Central memory CD8-positive, alpha-beta T cell (primary cell): Measurements from ENCODE around the gene SMIM44.
A peak's percentile ranks its signal among the peaks of the same experiment; 100 is the strongest.
"Not testable (repeated sequence)": the region's sequence is repeated elsewhere in the genome, so short reads cannot be mapped to it uniquely, and the experiment has no call there.

Experiments used
- ATAC-seq: fragments of 150-1000 bp; cut with Tn5 transposase; replicated peaks from 2 replicates; pipeline ENCODE4 v1.10.0; 2022; ENCODE audit warnings: mild to moderate bottlenecking, moderate FRiP score, moderate number of reproducible peaks; ENCODE audit not compliant: poor library complexity, severe bottlenecking; ENCODE audit errors: extremely low read depth
- DNase-seq, 2 donors: peaks; one replicate each; pipeline ENCODE4 v3.0.0; 2021; ENCODE audit warnings: low spot score in 2 of 2
- H3K27ac Mint-ChIP-seq: one replicate; pipeline ENCODE4 v1.8.0; 2022; ENCODE audit warnings: low read depth, mild to moderate bottlenecking, moderate library complexity, mixed read lengths
- H3K27me3 Mint-ChIP-seq: one replicate; pipeline ENCODE4 v1.8.0; 2022; ENCODE audit warnings: mixed read lengths
- H3K36me3 Mint-ChIP-seq: one replicate; pipeline ENCODE4 v1.8.0; 2022; ENCODE audit warnings: mild to moderate bottlenecking, moderate library complexity, mixed read lengths; ENCODE audit not compliant: insufficient read depth
- H3K4me1 Mint-ChIP-seq: one replicate; pipeline ENCODE4 v1.8.0; 2022; ENCODE audit warnings: mixed read lengths
- H3K4me3 Mint-ChIP-seq: one replicate; pipeline ENCODE4 v1.8.0; 2022; ENCODE audit warnings: mild to moderate bottlenecking, moderate library complexity, mixed read lengths
- H3K9me3 Mint-ChIP-seq: one replicate; pipeline ENCODE4 v1.8.0; 2022; ENCODE audit warnings: mixed read lengths

Gene SMIM44

DNA sequence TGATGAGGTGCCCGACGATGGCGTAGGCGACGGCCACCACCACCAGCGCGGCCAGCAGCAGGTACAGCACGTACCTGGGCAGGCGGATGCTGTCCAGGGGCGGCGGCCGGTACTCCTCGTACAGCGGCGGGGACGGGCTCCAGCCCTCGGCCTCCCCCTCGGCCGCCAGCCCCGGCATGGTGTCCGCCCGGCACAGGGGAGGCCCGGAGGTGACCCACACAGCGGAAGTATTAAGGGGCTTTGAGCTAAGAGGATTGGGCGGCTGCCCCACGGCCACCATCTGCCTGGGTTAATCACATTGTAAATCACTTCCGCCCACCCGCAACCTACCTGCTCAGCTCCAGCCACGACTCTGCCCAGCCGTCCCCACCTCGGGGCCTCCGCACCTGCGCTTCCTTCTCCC is at the start of gene SMIM44:
Gene SMIM44, minus strand, starts transcription at position 216 of the 403 bp plus-strand sequence. Its CDS starts 38 bp downstream, at position 178.
- no peaks in the 10 kb centered on the region for H3K9me3 Mint-ChIP-seq
- ATAC-seq (no peak), DNase-seq (no peak)
- no peaks in the 10 kb centered on the region for H3K27me3 Mint-ChIP-seq
- H3K36me3 Mint-ChIP-seq = peaks cover 5% of the 10 kb centered on the region
- H3K27ac Mint-ChIP-seq = peak within 1 kb of the TSS; percentile 64
- H3K4me1 Mint-ChIP-seq = peaks cover 8% of the 10 kb centered on the region
- no peak within 1 kb of the TSS for H3K4me3 Mint-ChIP-seq

DNA sequence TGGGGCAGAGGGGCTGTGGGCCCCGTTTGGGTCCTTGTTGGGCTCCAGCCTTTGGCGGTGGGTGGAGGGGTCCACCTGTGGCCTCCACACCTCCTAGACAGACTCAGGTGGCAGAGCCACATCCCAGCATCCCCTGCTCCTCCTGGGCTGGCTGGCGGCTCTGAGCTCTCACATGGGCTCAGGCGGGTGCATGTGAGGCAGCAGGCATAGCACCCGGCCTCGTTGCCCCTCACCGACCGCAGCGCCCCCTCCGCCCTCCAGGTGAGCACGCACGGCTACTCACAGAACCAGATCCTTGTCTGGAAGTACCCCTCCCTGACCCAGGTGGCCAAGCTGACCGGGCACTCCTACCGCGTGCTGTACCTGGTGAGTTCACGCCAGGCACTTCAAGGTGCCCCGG is 49.8 kb upstream of the SMIM44 start:
- H3K27me3 Mint-ChIP-seq = no peaks in the 10 kb centered on the region
- no peak overlapping the region for H3K27ac Mint-ChIP-seq
- no peak for DNase-seq
- H3K36me3 Mint-ChIP-seq = peaks cover 30% of the 10 kb centered on the region
- no peaks in the 10 kb centered on the region for H3K4me1 Mint-ChIP-seq
- ATAC-seq = no peak
- no peak overlapping the region for H3K4me3 Mint-ChIP-seq
- no peaks in the 10 kb centered on the region for H3K9me3 Mint-ChIP-seq

DNA sequence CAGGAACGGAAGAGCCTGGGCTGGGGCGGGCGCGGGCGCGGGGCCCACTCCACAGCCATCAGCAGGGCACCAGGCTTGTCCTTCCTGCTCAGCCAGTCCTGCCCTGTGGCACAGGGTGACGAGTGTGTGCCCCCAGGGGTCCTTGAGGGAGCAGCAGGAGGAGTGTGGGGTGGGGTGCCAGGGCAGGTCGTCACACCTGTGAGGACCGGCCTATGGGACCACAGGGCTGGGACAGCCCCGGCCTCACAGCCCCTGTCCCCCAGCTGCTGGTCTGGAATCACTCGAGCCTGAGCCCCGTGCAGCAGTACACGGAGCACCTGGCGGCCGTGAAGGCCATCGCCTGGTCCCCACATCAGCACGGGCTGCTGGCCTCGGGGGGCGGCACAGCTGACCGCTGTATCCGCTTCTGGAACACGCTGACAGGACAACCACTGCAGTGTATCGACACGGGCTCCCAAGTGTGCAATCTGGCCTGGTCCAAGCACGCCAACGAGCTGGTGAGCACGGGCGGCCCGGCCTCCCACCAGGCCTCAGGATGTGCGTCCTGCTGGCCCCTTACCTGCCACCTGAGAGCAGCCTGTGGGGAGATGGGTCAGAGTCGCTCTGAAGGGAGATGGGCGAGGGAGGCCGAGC is 49.0 kb upstream of the SMIM44 start:
- ATAC-seq (no peak), DNase-seq (no peak)
- no peaks in the 10 kb centered on the region for H3K27me3 Mint-ChIP-seq
- H3K27ac Mint-ChIP-seq = no peak overlapping the region
- no peaks in the 10 kb centered on the region for H3K4me1 Mint-ChIP-seq
- H3K9me3 Mint-ChIP-seq = no peaks in the 10 kb centered on the region
- no peak overlapping the region for H3K4me3 Mint-ChIP-seq
- H3K36me3 Mint-ChIP-seq = peaks cover 30% of the 10 kb centered on the region

DNA sequence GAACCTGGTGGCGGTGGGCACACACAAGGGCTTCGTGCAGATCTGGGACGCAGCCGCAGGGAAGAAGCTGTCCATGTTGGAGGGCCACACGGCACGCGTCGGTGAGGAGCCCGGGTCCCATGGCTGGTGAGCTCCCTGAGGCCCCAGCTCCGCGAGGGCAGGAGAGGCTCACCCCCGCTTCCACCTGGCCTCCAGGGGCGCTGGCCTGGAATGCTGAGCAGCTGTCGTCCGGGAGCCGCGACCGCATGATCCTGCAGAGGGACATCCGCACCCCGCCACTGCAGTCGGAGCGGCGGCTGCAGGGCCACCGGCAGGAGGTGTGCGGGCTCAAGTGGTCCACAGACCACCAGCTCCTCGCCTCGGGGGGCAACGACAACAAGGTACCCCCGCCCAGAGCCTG is 48.5 kb upstream of the SMIM44 start:
- no peaks in the 10 kb centered on the region for H3K4me1 Mint-ChIP-seq
- ATAC-seq (no peak), DNase-seq (no peak)
- H3K4me3 Mint-ChIP-seq = no peak overlapping the region
- no peaks in the 10 kb centered on the region for H3K27me3 Mint-ChIP-seq
- no peak overlapping the region for H3K27ac Mint-ChIP-seq
- H3K9me3 Mint-ChIP-seq = no peaks in the 10 kb centered on the region
- peaks cover 28% of the 10 kb centered on the region for H3K36me3 Mint-ChIP-seq

DNA sequence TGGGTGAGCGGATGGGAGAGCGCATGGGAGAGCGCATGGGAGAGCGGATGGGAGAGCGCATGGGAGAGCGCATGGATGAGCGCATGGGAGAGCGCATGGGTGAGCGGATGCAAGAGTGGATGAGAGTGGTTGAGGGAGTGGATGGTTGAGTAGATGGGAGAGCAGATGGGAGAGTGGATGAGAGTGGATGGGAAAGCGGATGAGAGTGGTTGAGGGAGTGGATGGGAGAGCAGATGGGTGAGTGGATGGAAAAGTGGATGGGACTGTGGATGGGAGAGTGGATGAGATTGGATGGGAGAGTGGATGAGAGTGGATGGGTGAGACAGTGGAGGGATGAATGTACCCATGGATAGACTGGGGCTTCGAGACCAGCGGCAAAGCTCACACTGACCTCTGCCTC is 47.1 kb upstream of the SMIM44 start:
- H3K4me1 Mint-ChIP-seq = no peaks in the 10 kb centered on the region
- DNase-seq (no peak), ATAC-seq (no peak)
- no peaks in the 10 kb centered on the region for H3K27me3 Mint-ChIP-seq
- H3K27ac Mint-ChIP-seq = no peak overlapping the region
- peaks cover 27% of the 10 kb centered on the region for H3K36me3 Mint-ChIP-seq
- no peak overlapping the region for H3K4me3 Mint-ChIP-seq
- no peaks in the 10 kb centered on the region for H3K9me3 Mint-ChIP-seq

DNA sequence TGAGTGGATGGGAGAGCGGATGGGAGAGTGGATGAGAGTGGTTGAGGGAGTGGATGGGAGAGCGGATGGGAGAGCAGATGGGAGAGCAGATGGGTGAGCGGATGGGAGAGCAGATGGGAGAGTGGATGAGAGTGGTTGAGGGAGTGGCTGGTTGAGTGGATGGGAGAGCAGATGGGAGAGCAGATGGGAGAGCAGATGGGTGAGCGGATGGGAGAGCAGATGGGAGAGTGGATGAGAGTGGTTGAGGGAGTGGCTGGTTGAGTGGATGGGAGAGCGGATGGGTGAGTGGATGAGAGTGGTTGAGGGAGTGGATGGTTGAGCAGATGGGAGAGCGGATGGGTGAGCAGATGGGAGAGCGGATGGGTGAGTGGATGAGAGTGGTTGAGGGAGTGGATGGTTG is 46.1 kb upstream of the SMIM44 start:
- H3K4me1 Mint-ChIP-seq, H3K4me3 Mint-ChIP-seq, H3K27me3 Mint-ChIP-seq, H3K27ac Mint-ChIP-seq, DNase-seq, H3K9me3 Mint-ChIP-seq, ATAC-seq: not testable (repeated sequence)
- H3K36me3 Mint-ChIP-seq = peaks cover 28% of the 10 kb centered on the region

DNA sequence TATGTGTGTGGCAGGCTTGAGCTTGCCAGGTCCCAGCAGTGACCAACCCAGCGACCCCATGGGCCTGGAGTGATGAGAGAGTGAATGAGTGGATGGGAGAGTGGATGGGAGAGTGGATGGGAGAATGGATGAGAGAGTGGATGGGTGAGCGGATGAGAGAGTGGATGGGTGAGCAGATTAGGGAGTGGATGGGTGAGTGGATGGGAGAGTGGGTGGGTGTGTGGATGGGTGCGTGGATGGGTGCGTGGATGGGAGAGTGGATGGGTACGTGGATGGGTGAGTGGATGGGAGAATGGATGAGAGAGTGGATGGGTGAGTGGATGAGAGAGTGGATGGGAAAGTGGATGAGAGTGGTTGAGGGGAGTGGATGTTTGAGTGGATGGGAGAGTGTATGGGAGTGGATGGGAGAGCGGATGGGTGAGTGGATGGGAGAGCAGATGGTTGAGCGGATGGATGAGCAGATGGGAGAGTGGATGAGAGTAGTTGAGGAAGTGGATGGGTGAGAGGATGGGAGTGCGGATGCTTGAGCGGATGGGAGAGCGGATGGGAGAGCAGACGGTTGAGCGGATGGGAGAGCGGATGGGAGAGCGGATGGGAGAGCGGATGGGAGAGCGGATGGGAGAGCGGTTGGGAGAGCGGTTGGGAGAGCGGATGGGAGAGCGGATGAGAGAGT is 45.4 kb upstream of the SMIM44 start:
- Mint-ChIP-seq H3K27me3 (no peaks in the 10 kb centered on the region), H3K4me1 (no peaks in the 10 kb centered on the region), H3K27ac (no peak overlapping the region), H3K9me3 (no peaks in the 10 kb centered on the region), H3K36me3 (peaks cover 26% of the 10 kb centered on the region), H3K4me3 (no peak overlapping the region)
- DNase-seq = no peak
- ATAC-seq = no peak

DNA sequence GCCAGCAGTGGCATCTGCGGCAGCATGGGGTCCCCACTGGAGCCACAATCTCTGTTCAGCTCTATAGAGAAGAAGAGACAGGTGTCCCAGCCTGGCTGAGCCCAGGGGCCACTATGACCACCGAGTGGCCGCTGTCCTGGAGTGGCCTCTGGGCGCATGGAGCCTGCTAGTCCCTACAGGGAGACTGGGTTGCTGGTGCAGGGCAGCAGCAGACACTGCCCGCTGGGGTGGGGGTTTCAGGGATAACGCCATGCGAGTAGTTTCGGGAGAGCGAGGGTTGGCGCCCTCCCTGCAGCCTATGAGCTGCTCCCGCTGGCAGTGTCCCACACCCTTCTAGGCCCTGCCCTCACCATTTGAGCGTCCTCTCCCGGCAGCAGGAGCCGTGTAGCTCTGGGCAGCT is 44.8 kb upstream of the SMIM44 start:
- H3K4me1 Mint-ChIP-seq = no peaks in the 10 kb centered on the region
- H3K27me3 Mint-ChIP-seq = no peaks in the 10 kb centered on the region
- ATAC-seq (no peak), DNase-seq (no peak)
- peaks cover 25% of the 10 kb centered on the region for H3K36me3 Mint-ChIP-seq
- H3K27ac Mint-ChIP-seq = no peak overlapping the region
- no peak overlapping the region for H3K4me3 Mint-ChIP-seq
- H3K9me3 Mint-ChIP-seq = no peaks in the 10 kb centered on the region

DNA sequence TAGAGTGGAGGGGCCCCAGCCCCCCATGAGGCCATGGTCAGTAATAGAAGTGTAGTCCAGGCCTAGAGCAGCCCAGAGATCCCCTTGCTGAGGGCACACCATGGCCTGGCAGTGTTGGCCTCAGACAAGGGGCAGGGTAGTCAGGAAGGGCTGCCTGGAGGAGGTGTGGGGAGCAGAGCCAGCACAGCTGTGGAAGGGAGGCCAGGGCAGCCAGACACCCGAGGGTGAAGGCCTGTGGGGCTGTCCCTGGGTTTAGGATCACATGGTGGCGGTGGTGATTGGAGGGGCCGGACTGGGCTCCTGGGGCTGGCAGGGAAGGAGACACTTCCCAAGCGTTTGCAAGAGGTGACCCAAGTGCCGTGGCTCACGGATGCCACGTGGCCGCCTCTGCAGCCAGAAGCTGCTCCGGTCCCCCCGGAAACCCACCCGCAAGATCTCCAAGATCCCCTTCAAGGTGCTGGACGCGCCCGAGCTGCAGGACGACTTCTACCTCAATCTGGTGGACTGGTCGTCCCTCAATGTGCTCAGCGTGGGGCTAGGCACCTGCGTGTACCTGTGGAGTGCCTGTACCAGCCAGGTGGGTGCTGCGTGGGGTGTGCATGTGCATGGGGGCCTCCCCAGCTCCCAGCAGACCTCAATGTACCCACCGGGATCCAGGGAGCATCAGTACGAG is 44.1 kb upstream of the SMIM44 start:
- H3K4me1 Mint-ChIP-seq = no peaks in the 10 kb centered on the region

DNA sequence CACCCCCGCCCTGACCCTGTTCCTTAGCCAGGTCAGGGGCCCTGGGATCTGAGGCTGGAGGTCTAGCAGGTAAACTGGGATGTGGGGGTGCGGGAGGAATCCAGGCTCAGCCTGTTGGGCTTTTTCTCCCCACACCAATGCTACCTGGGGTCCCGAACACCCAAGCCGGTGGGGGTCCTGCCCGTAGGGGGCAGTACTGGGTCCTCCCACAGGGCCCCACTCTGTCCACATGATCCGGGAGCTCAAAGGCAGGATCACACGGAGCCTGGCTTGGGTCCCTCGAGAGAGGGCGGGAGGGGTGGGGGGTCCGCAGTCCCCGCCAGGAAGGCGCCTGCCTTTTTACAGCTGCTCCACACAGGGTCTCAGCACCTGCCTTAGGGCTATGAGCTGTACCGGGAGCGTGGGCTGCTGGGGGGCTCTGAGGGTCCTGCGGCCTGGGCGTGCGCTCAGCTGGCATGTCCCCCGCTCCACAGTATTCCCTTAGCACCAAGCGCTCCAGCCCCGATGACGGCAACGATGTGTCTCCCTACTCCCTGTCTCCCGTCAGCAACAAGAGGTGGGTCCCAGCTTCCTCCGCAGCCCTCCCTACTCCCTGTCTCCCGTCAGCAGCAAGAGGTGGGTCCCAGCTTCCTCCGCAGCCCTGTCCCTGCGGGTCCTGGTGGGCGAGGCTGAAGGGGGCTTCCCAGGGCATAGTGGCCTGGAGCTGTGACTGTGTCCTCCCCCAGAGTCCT is 43.4 kb upstream of the SMIM44 start:
- Mint-ChIP-seq H3K27ac (no peak overlapping the region), H3K36me3 (peaks cover 27% of the 10 kb centered on the region), H3K9me3 (no peaks in the 10 kb centered on the region), H3K27me3 (no peaks in the 10 kb centered on the region), H3K4me3 (no peak overlapping the region), H3K4me1 (no peaks in the 10 kb centered on the region)
- no peak for ATAC-seq
- no peak for DNase-seq

More for the DNA sequence above, 44.1 kb upstream of the SMIM44 start:
- Mint-ChIP-seq H3K36me3 (peaks cover 25% of the 10 kb centered on the region), H3K9me3 (no peaks in the 10 kb centered on the region), H3K27me3 (no peaks in the 10 kb centered on the region), H3K4me3 (no peak overlapping the region), H3K27ac (no peak overlapping the region)
- ATAC-seq = no peak
- no peak for DNase-seq

DNA sequence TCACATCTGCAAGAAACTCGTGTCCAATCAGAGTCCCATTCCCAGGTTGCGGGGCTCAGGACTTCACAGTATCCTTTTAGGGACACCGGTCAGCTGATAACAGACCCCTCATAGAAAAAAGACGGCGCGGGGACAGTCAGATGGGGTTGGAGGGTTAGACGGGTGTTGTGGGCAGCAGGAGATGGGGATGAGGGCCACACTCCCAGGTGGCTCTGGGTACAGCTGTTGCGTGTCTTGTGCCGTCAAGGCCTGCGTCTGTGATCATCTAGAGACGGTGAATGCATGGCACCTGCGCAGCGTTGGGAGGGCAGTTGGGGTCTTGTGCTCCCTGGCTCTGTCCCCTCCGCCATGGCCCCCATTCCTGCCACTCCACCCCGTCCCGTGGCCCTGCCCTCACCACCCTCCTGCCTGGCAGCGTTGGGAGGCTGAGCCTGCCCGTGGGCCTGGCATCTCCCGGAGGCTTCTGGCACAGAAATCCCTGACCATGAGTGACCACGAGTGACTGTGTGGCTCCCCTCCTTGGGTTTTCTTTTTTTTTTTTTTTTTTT is 41.7 kb upstream of the SMIM44 start:
- DNase-seq = no peak
- Mint-ChIP-seq H3K36me3 (peaks cover 28% of the 10 kb centered on the region), H3K27ac (no peak overlapping the region), H3K4me1 (peaks cover 6% of the 10 kb centered on the region), H3K9me3 (no peaks in the 10 kb centered on the region), H3K27me3 (no peaks in the 10 kb centered on the region), H3K4me3 (no peak overlapping the region)
- no peak for ATAC-seq

DNA sequence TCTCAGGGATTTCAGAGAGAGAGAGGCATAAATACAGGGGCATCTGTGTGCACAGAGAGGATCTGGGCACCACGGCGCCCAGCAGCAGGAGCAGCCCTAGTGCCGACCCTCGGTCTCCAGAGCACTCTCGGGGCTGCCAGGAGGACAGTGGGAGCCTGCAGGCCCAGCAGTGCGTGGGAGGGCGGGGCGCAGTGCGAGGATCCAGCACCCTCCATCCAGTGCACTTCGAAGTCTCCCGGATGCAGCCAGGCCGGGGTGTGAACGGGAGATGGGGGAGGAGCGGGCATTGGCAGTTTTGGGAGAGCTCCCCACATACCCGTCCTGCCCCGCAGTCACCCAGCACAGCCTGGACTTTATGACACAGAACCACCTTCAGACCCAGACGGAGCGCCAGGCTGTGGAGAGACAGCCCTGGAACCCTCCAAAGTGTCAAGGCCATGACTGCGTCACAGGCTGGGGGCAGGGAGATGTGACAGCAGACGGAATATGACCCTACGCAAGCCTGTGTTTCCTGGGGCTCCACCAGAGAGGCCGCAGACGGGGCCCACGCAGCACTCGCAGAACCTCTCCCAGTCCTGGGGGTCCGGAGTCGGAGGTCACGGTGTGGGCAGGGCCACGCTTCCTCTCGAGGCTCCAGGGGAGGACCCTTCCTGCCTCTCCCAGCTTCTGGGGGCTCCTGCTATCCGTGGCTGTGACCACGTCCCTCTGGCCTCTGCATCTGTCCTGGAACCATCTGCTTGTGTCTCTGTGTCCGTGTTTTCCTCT is 41.0 kb upstream of the SMIM44 start:
- ATAC-seq = no peak
- Mint-ChIP-seq H3K27ac (peak overlapping the region; percentile 49), H3K4me3 (no peak overlapping the region)

More for the DNA sequence above, 41.0 kb upstream of the SMIM44 start:
- H3K36me3 Mint-ChIP-seq = peaks cover 30% of the 10 kb centered on the region
- peaks cover 6% of the 10 kb centered on the region for H3K4me1 Mint-ChIP-seq
- no peak for DNase-seq
- no peaks in the 10 kb centered on the region for H3K27me3 Mint-ChIP-seq
- H3K9me3 Mint-ChIP-seq = no peaks in the 10 kb centered on the region
